Suprapubic skin (tissue), 4 donors: ENCODE data around the gene MAP3K10. TPM values are rescaled to one million over a fixed set of nuclear protein-coding genes. Genes with fewer than 3 reads are reported as not detected.

Experiments used
- DNase-seq, 2 donors: peaks; one replicate each; pipeline ENCODE4 v3.0.0-alpha.2; 2019; ENCODE audit warnings: low spot score in 2 of 2
- H3K27ac ChIP-seq: fragments of 200-600 bp; sonication (generic); one replicate; pipeline ENCODE4 v1.5.1; 2019
- H3K27me3 ChIP-seq: fragments of 200-600 bp; sonication (generic); one replicate; pipeline ENCODE4 v1.5.1; 2019
- H3K36me3 ChIP-seq: fragments of 200-600 bp; sonication (generic); one replicate; pipeline ENCODE4 v1.5.1; 2019
- H3K4me1 ChIP-seq: fragments of 200-600 bp; sonication (generic); one replicate; pipeline ENCODE4 v1.5.1; 2019
- H3K4me3 ChIP-seq: fragments of 200-600 bp; sonication (generic); one replicate; pipeline ENCODE4 v1.5.1; 2019; ENCODE audit warnings: mild to moderate bottlenecking
- H3K9me3 ChIP-seq: fragments of 200-600 bp; sonication (generic); one replicate; pipeline ENCODE4 v1.5.1; 2019
- CTCF ChIP-seq, 2 donors: fragments of 200-600 bp in 1 of 2; fragments of 450-650 bp in 1 of 2; sonication (generic) in 1 of 2; IDR thresholded peaks; one replicate each; pipeline ENCODE4 v1.5.1; 2016 to 2019; ENCODE audit warnings: antibody characterized with exemption in 2 of 2, mild to moderate bottlenecking in 1 of 2, moderate library complexity in 1 of 2
- EP300 ChIP-seq: sonication (generic); formaldehyde crosslinking; IDR thresholded peaks from one replicate; pipeline ENCODE4 v1.6.1; 2017; ENCODE audit warnings: antibody characterized with exemption
- POLR2A ChIP-seq, 2 donors: fragments of 450-650 bp; IDR thresholded peaks; one replicate each; pipeline ENCODE4 v1.6.1; 2017; ENCODE audit warnings: antibody characterized with exemption in 2 of 2, mild to moderate bottlenecking in 2 of 2, moderate library complexity in 2 of 2
- POLR2AphosphoS5 ChIP-seq, 3 donors: sonication (generic); formaldehyde crosslinking; IDR thresholded peaks; one replicate each; pipeline ENCODE4 v1.6.1; 2017; ENCODE audit warnings: antibody characterized with exemption in 3 of 3
- WGBS: methylation state at CpG from one replicate; pipeline ENCODE4 v1.1.5; 2018; 5-methylcytosine and 5-hydroxymethylcytosine counted together
- total RNA-seq, 4 donors: library from RNA; depleted of rRNA; stranded (reverse); fragments of >200 nt; gene quantifications; one replicate each; pipeline ENCODE4 v1.1.0, GENCODE V29; 2016

MAP3K10 gene
- total RNA-seq, 4 donors from 2014 or later = 11.0 to 20.4 (median 17.1) TPM

- TF ChIP-seq POLR2A (IDR thresholded peaks at IDR 0.05) (no peak), POLR2AphosphoS5 (IDR thresholded peaks at IDR 0.05) (no peak), CTCF (IDR thresholded peaks at IDR 0.05) (no peak), EP300 (no peak)
Measured at GRCh38 chr19:40155749-40156265, 35.4 kb upstream of the MAP3K10 start.

DNA sequence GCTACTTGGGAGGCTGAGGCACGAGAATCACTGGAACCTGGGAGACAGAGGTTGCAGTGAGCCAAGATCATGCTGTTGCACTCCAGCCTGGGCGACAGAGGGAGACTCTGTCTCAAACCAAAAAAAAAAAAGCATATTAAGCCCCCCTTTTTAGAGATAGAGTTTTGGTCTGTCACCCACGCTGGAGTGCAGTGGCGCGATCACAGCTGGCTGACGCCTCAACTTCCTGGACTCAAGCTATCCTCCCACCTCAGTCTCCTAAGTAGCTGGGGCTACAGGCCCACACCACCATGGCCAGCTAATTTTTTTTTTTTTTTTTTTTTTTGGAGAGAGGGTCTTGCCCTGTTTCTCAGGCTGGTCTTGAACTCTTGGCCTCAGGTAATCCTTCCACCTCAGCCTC is 34.2 kb upstream of the MAP3K10 start:
- Histone ChIP-seq H3K9me3 (no peaks in the 10 kb centered on the region), H3K36me3 (no peaks in the 10 kb centered on the region), H3K27me3 (no peaks in the 10 kb centered on the region), H3K27ac (no peak overlapping the region), H3K4me3 (no peak overlapping the region), H3K4me1 (no peaks in the 10 kb centered on the region)
- no peak for TF ChIP-seq POLR2A (IDR thresholded peaks at IDR 0.05)
- no peak for TF ChIP-seq EP300
- TF ChIP-seq CTCF (IDR thresholded peaks at IDR 0.05) = no peak
- TF ChIP-seq POLR2AphosphoS5 (IDR thresholded peaks at IDR 0.05) = no peak
- no peak for DNase-seq
- 83% methylated on average over 6 of the region's 6 CpGs for WGBS

More at GRCh38 chr19:40155749-40156265, 35.4 kb upstream of the MAP3K10 start:
- Histone ChIP-seq H3K36me3 (no peaks in the 10 kb centered on the region), H3K4me3 (no peak overlapping the region), H3K9me3 (no peaks in the 10 kb centered on the region), H3K4me1 (no peaks in the 10 kb centered on the region), H3K27me3 (no peaks in the 10 kb centered on the region), H3K27ac (no peak overlapping the region)
- no peak for DNase-seq
- 67% methylated on average over 8 of the region's 8 CpGs for WGBS

DNA sequence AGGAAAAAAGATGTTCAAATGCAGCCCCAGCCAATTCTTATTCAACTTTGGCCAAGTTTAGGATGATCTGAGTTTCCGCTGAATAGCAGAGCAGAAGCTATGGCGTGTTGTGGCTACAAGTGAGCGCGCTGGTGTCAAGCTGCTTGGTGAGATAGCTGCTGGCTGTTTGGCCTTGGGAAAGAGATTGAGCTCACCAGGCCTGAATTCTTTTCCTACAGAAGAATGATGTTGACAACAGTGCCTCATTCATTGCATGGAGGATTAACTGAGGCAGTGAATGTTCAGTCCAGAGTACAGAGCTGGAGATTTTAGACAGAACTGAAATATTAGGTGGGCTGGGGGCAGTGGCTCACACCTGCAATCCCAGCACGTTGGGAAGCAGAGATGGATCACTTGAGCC is 31.5 kb upstream of the MAP3K10 start:
- Histone ChIP-seq H3K27me3 (no peaks in the 10 kb centered on the region), H3K27ac (no peak overlapping the region), H3K4me3 (no peak overlapping the region), H3K4me1 (no peaks in the 10 kb centered on the region), H3K9me3 (no peaks in the 10 kb centered on the region), H3K36me3 (no peaks in the 10 kb centered on the region)
- no peak for DNase-seq
- TF ChIP-seq CTCF (IDR thresholded peaks at IDR 0.05) (no peak), EP300 (no peak), POLR2AphosphoS5 (IDR thresholded peaks at IDR 0.05) (no peak), POLR2A (IDR thresholded peaks at IDR 0.05) (no peak)
- 89% methylated on average over 5 of the region's 5 CpGs for WGBS

- TF ChIP-seq POLR2AphosphoS5 (IDR thresholded peaks at IDR 0.05) = no peak
- no peaks in the 10 kb centered on the region for H3K4me1 ChIP-seq
- DNase-seq = no peak
- H3K36me3 ChIP-seq = no peaks in the 10 kb centered on the region
- H3K27me3 ChIP-seq = no peaks in the 10 kb centered on the region
- no peaks in the 10 kb centered on the region for H3K9me3 ChIP-seq
- 89% methylated on average over 3 of the region's 3 CpGs for WGBS
- no peak overlapping the region for H3K4me3 ChIP-seq
- H3K27ac ChIP-seq = no peak overlapping the region
Measured at GRCh38 chr19:40162104-40162503, 29.1 kb upstream of the MAP3K10 start.

DNA sequence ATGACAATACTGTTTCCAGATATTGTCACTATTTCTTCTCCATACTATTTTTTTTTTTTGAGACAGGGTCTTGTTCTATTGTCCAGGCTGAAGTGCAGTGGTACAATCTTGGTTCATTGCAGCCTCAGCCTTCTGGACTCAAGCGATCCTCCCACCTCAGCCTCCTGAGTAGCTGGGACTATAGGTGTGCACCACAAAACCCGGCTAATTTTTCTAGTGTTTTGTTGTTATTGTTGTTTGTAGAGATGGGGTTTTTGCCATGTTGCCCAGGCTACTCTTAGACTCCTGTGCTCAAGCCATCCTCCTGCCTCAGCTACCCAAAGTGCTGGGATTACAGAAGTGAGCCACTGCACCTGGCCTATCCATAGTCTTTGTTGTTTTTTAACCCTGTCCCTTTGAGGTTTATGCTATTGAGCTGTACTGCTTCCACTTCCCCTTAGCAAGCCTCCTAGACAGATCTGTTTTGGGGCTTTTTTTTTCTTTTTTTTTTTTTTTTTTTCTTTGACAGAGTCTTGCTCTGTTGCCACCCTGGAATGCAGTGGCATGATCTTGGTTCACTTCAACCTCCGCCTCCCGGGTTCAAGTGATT is 27.6 kb upstream of the MAP3K10 start:
- Histone ChIP-seq H3K27me3 (no peaks in the 10 kb centered on the region), H3K36me3 (no peaks in the 10 kb centered on the region), H3K9me3 (no peaks in the 10 kb centered on the region), H3K4me1 (no peaks in the 10 kb centered on the region), H3K4me3 (no peak overlapping the region), H3K27ac (no peak overlapping the region)
- DNase-seq = no peak
- 78% methylated on average over 4 of the region's 4 CpGs for WGBS
- no peak for TF ChIP-seq POLR2A (IDR thresholded peaks at IDR 0.05)
- no peak for TF ChIP-seq CTCF (IDR thresholded peaks at IDR 0.05)
- no peak for TF ChIP-seq EP300
- TF ChIP-seq POLR2AphosphoS5 (IDR thresholded peaks at IDR 0.05) = no peak
